Spleen (tissue), 11 donors: ENCODE measurements around the gene PIGM. TPM values are rescaled to one million over a fixed set of nuclear protein-coding genes. Genes with fewer than 3 reads are reported as not detected.

Experiments
- DNase-seq: peaks from one replicate; pipeline ENCODE4 v3.0.0-alpha.2; 2020
- H3K27ac ChIP-seq, 8 donors: fragments of 200-600 bp; sonication (generic) in 7 of 8; 1 replicate in 4 of 8; 2 replicates in 4 of 8; pipeline versions ENCODE4 v1.5.0 to v1.8.0; 2016 to 2021; ENCODE audit warnings: inconsistent platforms in 4 of 8, mild to moderate bottlenecking in 4 of 8, moderate library complexity in 1 of 8
- H3K27me3 ChIP-seq, 7 donors: fragments of 200-600 bp; sonication (generic) in 6 of 7; replicated peaks in 1 of 7; 1 replicate in 4 of 7; 2 replicates in 3 of 7; pipeline versions ENCODE4 v1.5.0 to v1.8.0; 2016 to 2021; ENCODE audit warnings: inconsistent platforms in 3 of 7, mild to moderate bottlenecking in 1 of 7
- H3K36me3 ChIP-seq, 6 donors: fragments of 200-600 bp; sonication (generic) in 5 of 6; 1 replicate in 4 of 6; 2 replicates in 2 of 6; pipeline versions ENCODE4 v1.5.0 to v1.8.0; 2016 to 2021; ENCODE audit warnings: inconsistent platforms in 2 of 6
- H3K4me1 ChIP-seq, 6 donors: fragments of 200-600 bp; sonication (generic) in 5 of 6; 1 replicate in 3 of 6; 2 replicates in 3 of 6; pipeline versions ENCODE4 v1.5.0 to v1.8.0; 2016 to 2021; ENCODE audit warnings: inconsistent platforms in 3 of 6
- H3K4me3 ChIP-seq, 8 donors: fragments of 200-600 bp; sonication (generic) in 7 of 8; 1 replicate in 4 of 8; 2 replicates in 4 of 8; pipeline versions ENCODE4 v1.5.0 to v1.8.0; 2016 to 2021; ENCODE audit warnings: inconsistent platforms in 4 of 8, mild to moderate bottlenecking in 4 of 8, moderate library complexity in 2 of 8
- H3K9me3 ChIP-seq, 8 donors: fragments of 200-600 bp; sonication (generic) in 7 of 8; 1 replicate in 4 of 8; 2 replicates in 4 of 8; pipeline versions ENCODE4 v1.5.0 to v1.8.0; 2016 to 2021; ENCODE audit warnings: inconsistent platforms in 4 of 8
- CTCF ChIP-seq, 11 experiments: fragments of 200-600 bp in 7 of 11; fragments of 450-650 bp in 4 of 11; sonication (generic) in 4 of 11; IDR thresholded peaks in 8 of 11; conservative IDR thresholded peaks in 3 of 11; 1 replicate in 7 of 11; 2 replicates in 4 of 11; pipeline versions ENCODE4 v1.4.0 to v1.8.0; 2016 to 2021; ENCODE audit warnings: antibody characterized with exemption in 11 of 11, inconsistent platforms in 4 of 11, mild to moderate bottlenecking in 1 of 11
- POLR2A ChIP-seq, 3 donors: fragments of 450-650 bp; IDR thresholded peaks; one replicate each; pipeline ENCODE4 v1.5.1; 2017; ENCODE audit warnings: antibody characterized with exemption in 3 of 3, mild to moderate bottlenecking in 1 of 3
- POLR2AphosphoS5 ChIP-seq, 3 donors: sonication (generic); formaldehyde crosslinking; IDR thresholded peaks; one replicate each; pipeline ENCODE4 v1.5.1; 2017; ENCODE audit warnings: antibody characterized with exemption in 3 of 3
- WGBS, 5 donors: extraction: QIAGEN DNeasy Blood & Tissue Kit in 3 of 5; methylation state at CpG; one replicate each; pipeline versions ENCODE4 v1.1.5 to v1.1.7; 2013 to 2018; 5-methylcytosine and 5-hydroxymethylcytosine counted together
- intact Hi-C: fragments of 100-400 bp; cut with DNase I; formaldehyde crosslinking; loops from one replicate; pipeline ENCODE4 v1.15.0; 2023; ENCODE audit warnings: low total_unique reads
- polyA plus RNA-seq, 3 donors: library from polyadenylated mRNA; stranded (reverse); fragments of 200-250 nt; gene quantifications; one replicate each; pipeline ENCODE4 v1.2.1, GENCODE V29; 2013
- total RNA-seq, 7 donors: library from RNA; depleted of rRNA in 3 of 7; stranded (reverse); fragments of >200 nt in 3 of 7; fragmentation: NEBNext Ultra II Directional in 4 of 7; extraction: Animal tissue kit (Norgen Biotek cat#: 25700) in 4 of 7; gene quantifications; one replicate each; pipeline versions ENCODE4 v1.1.0 to v1.2.1, GENCODE V29; 2016 to 2021
- donor health status: healthy with polysubstance abuse.
- donor health status: DM: no; HTN: no; CAD: no; lungs with moderate emphysema.
- donor health status: DM: no; HTN: no; CAD: no.
- donor health status: Bipolar disorder and iron deficiency.
- donor health status: healthy.
- donor health status: DM: no; HTN: no; CAD: no.
- donor health status: DM: yes; HTN: yes; CAD: no.

PIGM gene
- total and polyA plus RNA-seq, 10 donors = 2.1 to 8.5 (median 5.1) TPM

GRCh38 chr1:159983681-159984080, 48.1 kb downstream of the PIGM start:
- Histone ChIP-seq H3K27me3 (peaks cover 0 to 34% (median 0%) of the 10 kb centered on the region in 7 donors), H3K36me3 (no peaks in the 10 kb centered on the region), H3K9me3 (no peaks in the 10 kb centered on the region), H3K27ac (no peak overlapping the region), H3K4me3 (no peak overlapping the region), H3K4me1 (peaks cover 0 to 7% (median 0%) of the 10 kb centered on the region in 6 donors)
- intact Hi-C loops = no loop called here
- TF ChIP-seq CTCF (IDR thresholded peaks at IDR 0.05 in 8 of 11, conservative IDR thresholded peaks at IDR 0.05 in 3 of 11) (no peak), POLR2AphosphoS5 (IDR thresholded peaks at IDR 0.05) (no peak), POLR2A (IDR thresholded peaks at IDR 0.05) (no peak)
- 66 to 77% (median 69%) methylated on average over 5 of the region's 5 CpGs for WGBS, 5 donors
- no peak for DNase-seq

- DNase-seq = no peak
- H3K27me3 ChIP-seq = peaks cover 0 to 44% (median 0%) of the 10 kb centered on the region in 7 donors
- TF ChIP-seq POLR2A (IDR thresholded peaks at IDR 0.05) (no peak), POLR2AphosphoS5 (IDR thresholded peaks at IDR 0.05) (no peak), CTCF (IDR thresholded peaks at IDR 0.05 in 8 of 11, conservative IDR thresholded peaks at IDR 0.05 in 3 of 11) (no peak)
- peaks cover 0 to 7% (median 0%) of the 10 kb centered on the region in 6 donors for H3K4me1 ChIP-seq
- H3K9me3 ChIP-seq = no peaks in the 10 kb centered on the region
- H3K27ac ChIP-seq = no peak overlapping the region
- 55 to 74% (median 66%) methylated on average over 5 to 6 of the region's 6 CpGs for WGBS, 5 donors
- intact Hi-C loops = no loop called here
- no peak overlapping the region for H3K4me3 ChIP-seq
- H3K36me3 ChIP-seq = no peaks in the 10 kb centered on the region
These were observed 49.5 kb downstream of the PIGM start for GRCh38 chr1:159982280-159982679.

GRCh38 chr1:159981351-159982055, 50.3 kb downstream of the PIGM start:
- no peak overlapping the region for H3K4me3 ChIP-seq
- no peaks in the 10 kb centered on the region for H3K36me3 ChIP-seq
- peaks cover 0 to 44% (median 0%) of the 10 kb centered on the region in 7 donors for H3K27me3 ChIP-seq
- H3K27ac ChIP-seq = no peak overlapping the region
- DNase-seq = no peak
- intact Hi-C loops = no loop called here
- WGBS, 5 donors = 92 to 97% (median 93%) methylated on average over 5 to 6 of the region's 6 CpGs
- no peaks in the 10 kb centered on the region for H3K9me3 ChIP-seq
- TF ChIP-seq POLR2AphosphoS5 (IDR thresholded peaks at IDR 0.05) = no peak
- peaks cover 0 to under 1% (median 0%) of the 10 kb centered on the region in 6 donors for H3K4me1 ChIP-seq

- no peaks in the 10 kb centered on the region for H3K4me1 ChIP-seq
- intact Hi-C loops = no loop called here
- TF ChIP-seq CTCF (IDR thresholded peaks at IDR 0.05 in 8 of 11, conservative IDR thresholded peaks at IDR 0.05 in 3 of 11) = no peak
- no peak for TF ChIP-seq POLR2A (IDR thresholded peaks at IDR 0.05)
- no peak for TF ChIP-seq POLR2AphosphoS5 (IDR thresholded peaks at IDR 0.05)
- H3K36me3 ChIP-seq = no peaks in the 10 kb centered on the region
- 92 to 99% (median 93%) methylated on average over 7 of the region's 7 CpGs for WGBS, 5 donors
- no peak overlapping the region for H3K4me3 ChIP-seq
- H3K9me3 ChIP-seq = no peaks in the 10 kb centered on the region
- DNase-seq = no peak
- peaks cover 0 to 41% (median 0%) of the 10 kb centered on the region in 7 donors for H3K27me3 ChIP-seq
- H3K27ac ChIP-seq = no peak overlapping the region
These were observed 51.0 kb downstream of the PIGM start for GRCh38 chr1:159980786-159981185.
